ENCODE measurements around the gene ITFG2.
"Not testable (repeated sequence)": the region's sequence is repeated elsewhere in the genome, so short reads cannot be mapped to it uniquely, and the experiment has no call there.

Gene ITFG2

DNA sequence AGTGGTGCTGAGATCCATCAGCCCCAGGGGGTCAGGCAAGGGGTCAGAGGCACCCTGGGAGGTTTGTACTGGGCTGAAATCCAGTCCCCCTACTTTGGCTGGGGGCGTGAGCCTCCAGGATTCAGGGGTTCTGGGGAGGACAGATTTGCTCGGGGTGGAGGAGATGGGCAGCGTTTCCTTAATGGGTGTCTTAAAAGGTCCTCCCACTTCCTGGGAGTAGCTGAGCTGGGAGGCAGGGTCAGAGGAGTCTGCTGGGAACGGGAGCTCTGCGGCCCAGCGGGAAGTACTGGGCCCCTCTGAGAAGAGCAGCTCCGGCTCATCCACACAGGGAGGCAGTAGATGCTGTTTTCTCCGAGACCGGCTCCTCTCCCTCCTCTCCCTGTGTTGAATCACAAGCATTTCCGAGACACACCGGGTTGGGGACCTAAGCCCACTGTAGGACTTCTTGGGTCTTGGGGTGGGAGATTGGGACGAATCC is 46.5 kb downstream of the ITFG2 start:
- no peak for DNase-seq (ENCODE audit: low read depth in 1 of 2, low spot score in 1 of 2)

DNA sequence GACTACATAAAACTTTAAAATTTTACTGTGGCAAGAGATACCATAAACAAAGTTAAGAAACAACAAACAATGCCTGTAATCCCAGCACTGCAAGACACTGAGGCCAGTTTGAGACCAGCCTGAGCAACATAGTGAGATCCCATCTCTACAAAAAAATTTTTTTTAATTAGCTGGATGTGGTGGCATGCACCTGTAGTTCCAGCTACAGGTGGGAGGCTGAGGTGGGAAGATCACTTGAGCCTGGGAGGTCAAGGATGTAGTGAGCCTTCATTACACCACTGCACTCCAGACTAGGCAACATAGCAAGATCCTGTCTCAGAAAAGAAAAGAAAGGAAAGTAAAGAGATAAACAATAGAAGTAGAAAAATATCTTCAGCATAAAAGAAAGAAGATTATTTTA is 47.7 kb downstream of the ITFG2 start:
- DNase-seq (ENCODE audit: low read depth in 1 of 2, low spot score in 1 of 2) = no peak

DNA sequence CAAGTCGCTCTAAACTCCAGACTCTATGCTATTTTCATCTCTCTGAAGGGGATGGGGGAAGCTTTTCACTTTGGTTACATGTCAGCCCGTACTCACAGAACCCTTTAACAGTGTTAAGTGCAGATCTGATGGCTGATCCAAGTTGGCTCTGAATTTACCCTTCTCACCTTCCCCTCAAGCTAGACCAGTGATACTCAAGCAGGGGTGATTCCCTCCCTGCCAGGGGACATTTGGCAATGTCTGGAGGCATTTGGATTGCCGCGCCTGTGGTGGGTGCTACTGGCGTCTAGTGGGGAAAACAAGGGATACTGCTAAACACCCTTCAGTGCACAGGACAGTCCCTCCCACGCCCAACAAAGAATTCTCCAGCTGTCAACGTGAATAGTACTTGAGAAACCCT is 50.4 kb downstream of the ITFG2 start:
- DNase-seq (ENCODE audit: low read depth in 1 of 2, low spot score in 1 of 2) = no peak

DNA sequence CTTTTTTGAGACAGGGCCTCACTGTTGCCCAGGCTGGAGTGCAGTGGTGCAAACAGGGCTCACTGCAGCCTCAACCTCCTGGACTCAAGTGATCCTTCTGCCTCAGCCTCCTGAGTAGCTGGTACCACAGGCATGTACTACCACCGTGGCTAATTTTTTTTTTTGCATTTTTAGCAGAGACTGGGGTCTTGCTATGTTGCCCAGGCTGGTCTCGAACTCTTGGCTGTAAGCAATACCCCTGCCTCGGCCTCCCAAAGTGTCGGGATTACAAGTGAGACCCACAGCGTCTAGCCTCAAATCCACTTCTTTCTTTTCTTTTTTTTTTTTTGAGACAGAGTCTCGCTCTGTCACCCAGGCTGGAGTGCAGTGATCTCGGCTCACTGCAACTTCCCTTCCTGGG is 50.9 kb downstream of the ITFG2 start:
- DNase-seq (ENCODE audit: low read depth in 1 of 2, low spot score in 1 of 2) = not testable (repeated sequence)

DNA sequence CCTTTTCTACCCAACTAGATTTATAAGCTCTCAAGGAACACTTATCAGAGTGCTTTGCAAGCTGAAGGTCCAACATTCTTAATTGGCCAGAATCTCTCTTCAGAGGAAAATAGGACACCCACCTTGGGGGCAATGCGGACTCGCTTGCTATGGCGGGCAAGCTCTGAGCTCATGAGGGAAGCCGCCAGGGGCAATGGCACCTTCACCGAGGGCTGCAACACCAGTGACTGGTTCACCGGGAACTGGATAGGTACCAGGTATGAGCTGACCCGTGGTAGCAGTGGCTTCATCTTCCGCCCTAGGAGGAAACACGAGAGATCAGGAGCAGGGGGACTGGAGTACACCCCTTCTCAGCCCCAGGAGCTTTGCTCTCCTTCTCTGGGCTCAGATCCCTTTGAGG is 51.7 kb downstream of the ITFG2 start:
- no peak for DNase-seq (ENCODE audit: low read depth in 1 of 2, low spot score in 1 of 2)

DNA sequence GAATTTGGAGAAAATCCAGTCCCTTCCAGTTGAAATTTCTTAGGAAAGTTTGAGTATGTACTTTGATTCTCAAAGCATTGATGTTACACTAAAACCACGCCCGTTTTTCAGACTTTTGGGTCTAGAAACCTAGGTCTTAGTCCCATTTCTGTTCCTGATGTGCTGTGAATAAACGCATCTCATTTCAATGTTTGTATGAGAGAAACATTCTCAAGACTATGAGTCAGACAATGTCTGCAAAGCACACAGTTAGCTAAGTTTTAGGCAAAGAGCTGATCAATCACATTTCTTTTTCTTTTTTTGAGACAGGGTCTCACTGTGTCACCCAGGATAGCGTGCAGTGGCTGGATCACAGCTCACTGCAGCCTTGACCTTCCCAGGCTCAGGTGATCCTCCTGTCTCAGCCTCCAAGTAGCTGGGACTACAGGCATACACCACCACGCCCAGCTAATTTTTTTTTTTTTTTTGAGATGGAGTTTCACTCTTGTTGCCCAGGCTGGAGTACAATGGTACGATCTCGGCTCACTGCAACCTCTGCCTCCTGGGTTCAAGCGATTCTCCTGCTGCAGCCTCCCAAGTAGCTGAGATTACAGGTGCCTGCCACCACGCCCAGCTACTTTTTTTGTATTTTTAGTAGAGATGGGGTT is 56.6 kb downstream of the ITFG2 start:
- DNase-seq (ENCODE audit: low read depth in 1 of 2, low spot score in 1 of 2) = not testable (repeated sequence)

Data from activated T-helper 1 cell treated with anti-CD3 and anti-CD28 coated beads, Interleukin-2, amount 50 U/mL, for 16 hours (primary cell).